ENCODE results near the gene TRMT1L. TPM values are rescaled to one million over a fixed set of nuclear protein-coding genes. Genes with fewer than 3 reads are reported as not detected.

TRMT1L gene
- total RNA-seq, 2 experiments from 2014 or later: 33.7 to 38.7 TPM

- intact Hi-C loops (cut with DNase I, micrococcal nuclease): no loop called here
- CTCF ChIA-PET: interaction anchor here (0.6 kb wide), 1 partner anchor 33 kb away, joined by 3 read pairs; no protein-coding TSS in a partner anchor
- DNase-seq (no peak), ATAC-seq (no peak)
- POLR2A ChIA-PET: no interaction called here
- Mint-ChIP-seq H3K9me3 (ENCODE audit: low read depth) (peaks cover 6% of the 10 kb centered on the region), H3K4me3 (no peak overlapping the region), H3K27me3 (no peaks in the 10 kb centered on the region), H3K4me1 (peaks cover 36% of the 10 kb centered on the region), H3K36me3 (ENCODE audit: low read depth) (peaks cover 10% of the 10 kb centered on the region), H3K27ac (no peak overlapping the region)
Observed at GRCh38 chr1:185075476-185075875, 81.3 kb downstream of the TRMT1L start.

- POLR2A ChIA-PET: no interaction called here
- Mint-ChIP-seq H3K9me3 (ENCODE audit: low read depth) (peaks cover 6% of the 10 kb centered on the region), H3K36me3 (ENCODE audit: low read depth) (peaks cover 10% of the 10 kb centered on the region), H3K4me1 (peaks cover 36% of the 10 kb centered on the region), H3K4me3 (no peak overlapping the region), H3K27me3 (no peaks in the 10 kb centered on the region), H3K27ac (no peak overlapping the region)
- intact Hi-C loops (cut with DNase I, micrococcal nuclease): no loop called here
- ATAC-seq (peak; percentile 23), DNase-seq (no peak)
- CTCF ChIA-PET: interaction anchor here (0.8 kb wide), 1 partner anchor 244 kb away, joined by 3 read pairs; no protein-coding TSS in a partner anchor
Observed at GRCh38 chr1:185074307-185074706, 82.4 kb downstream of the TRMT1L start.

- Mint-ChIP-seq H3K4me3 (no peak overlapping the region), H3K9me3 (ENCODE audit: low read depth) (peaks cover 6% of the 10 kb centered on the region), H3K27me3 (no peaks in the 10 kb centered on the region), H3K36me3 (ENCODE audit: low read depth) (peaks cover 10% of the 10 kb centered on the region), H3K4me1 (peaks cover 38% of the 10 kb centered on the region), H3K27ac (no peak overlapping the region)
- intact Hi-C loops (cut with DNase I, micrococcal nuclease): no loop called here
- no peak for ATAC-seq
- POLR2A ChIA-PET: no interaction called here
- DNase-seq: no peak
- CTCF ChIA-PET: no interaction called here
Observed at GRCh38 chr1:185073725-185074124, 83.0 kb downstream of the TRMT1L start.

GRCh38 chr1:185070051-185070450, 86.7 kb downstream of the TRMT1L start:
- no peak overlapping the region for H3K4me3 Mint-ChIP-seq
- H3K27me3 Mint-ChIP-seq: no peaks in the 10 kb centered on the region
- CTCF ChIA-PET: interaction anchor here (0.7 to 1.7 kb wide), 2 partner anchors 9 to 34 kb away, joined by 3 to 4 read pairs; no protein-coding TSS in a partner anchor
- H3K9me3 Mint-ChIP-seq (ENCODE audit: low read depth): peaks cover 6% of the 10 kb centered on the region
- peaks cover 52% of the 10 kb centered on the region for H3K4me1 Mint-ChIP-seq
- intact Hi-C loops (cut with DNase I, micrococcal nuclease): no loop called here
- H3K27ac Mint-ChIP-seq: no peak overlapping the region
- POLR2A ChIA-PET: no interaction called here
- ATAC-seq (no peak), DNase-seq (no peak)
- peaks cover 19% of the 10 kb centered on the region for H3K36me3 Mint-ChIP-seq (ENCODE audit: low read depth)

GRCh38 chr1:185069202-185069772, 87.5 kb downstream of the TRMT1L start:
- peaks cover 52% of the 10 kb centered on the region for H3K4me1 Mint-ChIP-seq
- no peak overlapping the region for H3K4me3 Mint-ChIP-seq
- no peak overlapping the region for H3K27ac Mint-ChIP-seq
- no peak for DNase-seq
- ChIA-PET CTCF (interaction anchor here (0.7 to 1.7 kb wide), 4 partner anchors 8 to 169 kb away, joined by 3 to 4 read pairs (median 4); no protein-coding TSS in a partner anchor), POLR2A (interaction anchor here (0.6 kb wide), 1 partner anchor 502 kb away, joined by 4 read pairs; no protein-coding TSS in a partner anchor)
- H3K36me3 Mint-ChIP-seq (ENCODE audit: low read depth): peaks cover 22% of the 10 kb centered on the region
- no peaks in the 10 kb centered on the region for H3K27me3 Mint-ChIP-seq
- ATAC-seq: no peak
- H3K9me3 Mint-ChIP-seq (ENCODE audit: low read depth): peaks cover 6% of the 10 kb centered on the region
- intact Hi-C loops (cut with DNase I, micrococcal nuclease): no loop called here

- no peak overlapping the region for H3K27ac Mint-ChIP-seq
- POLR2A ChIA-PET: no interaction called here
- H3K4me1 Mint-ChIP-seq: peaks cover 49% of the 10 kb centered on the region
- DNase-seq: no peak
- no peak overlapping the region for H3K4me3 Mint-ChIP-seq
- H3K27me3 Mint-ChIP-seq: no peaks in the 10 kb centered on the region
- CTCF ChIA-PET: interaction anchor here (0.5 to 1.7 kb wide), 2 partner anchors 7 to 73 kb away, joined by 3 to 4 read pairs; no protein-coding TSS in a partner anchor
- peaks cover 22% of the 10 kb centered on the region for H3K36me3 Mint-ChIP-seq (ENCODE audit: low read depth)
- intact Hi-C loops (cut with DNase I, micrococcal nuclease): no loop called here
- peaks cover 6% of the 10 kb centered on the region for H3K9me3 Mint-ChIP-seq (ENCODE audit: low read depth)
- no peak for ATAC-seq
Observed at GRCh38 chr1:185068341-185068740, 88.4 kb downstream of the TRMT1L start.

Other genes with a start within 250 kb of the TRMT1L start
- gene NIBAN1, start 182.4 kb downstream of the TRMT1L start, total RNA-seq: 10 to 100 TPM; 18.6 to 19.7 TPM
- 10 to 100 TPM; 19.6 to 23.6 TPM for gene RNF2, start 111.4 kb downstream of the TRMT1L start, total RNA-seq
- gene SWT1, start 214 bp upstream of the TRMT1L start, total RNA-seq: 1 to 10 TPM; 3.0 to 3.3 TPM
- gene IVNS1ABP, start 160.3 kb upstream of the TRMT1L start, total RNA-seq: 100 to 1,000 TPM; 116 to 129 TPM

Data from activated CD4-positive, alpha-beta T cell treated with anti-CD3 and anti-CD28 coated beads for 36 hours (primary cell).